RWPE2 (cell line): ENCODE results near the gene CXCR5.
A peak's percentile ranks its signal among the peaks of the same experiment; 100 is the strongest.

Source experiments
- ATAC-seq: fragments of 200-7000 bp; cut with Tn5 transposase; 3 replicates; pipeline ENCODE4 v1.9.1; 2021; ENCODE audit warnings: low read depth
- DNase-seq: peaks from one replicate; pipeline ENCODE4 v3.0.0-alpha.2; 2020; ENCODE audit warnings: low spot score
- H3K27ac ChIP-seq: fragments of 450-650 bp; 2 replicates; pipeline ENCODE4 v1.5.1; 2017; ENCODE audit warnings: mild to moderate bottlenecking; ENCODE audit not compliant: poor library complexity, severe bottlenecking
- H3K27me3 ChIP-seq: fragments of 250-450 bp; sonication (Bioruptor Pico); 2 replicates; pipeline ENCODE4 v1.5.1; 2021; ENCODE audit warnings: mild to moderate bottlenecking, moderate library complexity; ENCODE audit not compliant: insufficient read depth, poor library complexity, severe bottlenecking
- H3K36me3 ChIP-seq: fragments of 250-450 bp; sonication (Bioruptor Pico); 2 replicates; pipeline ENCODE4 v1.5.1; 2020; ENCODE audit warnings: low read depth, mild to moderate bottlenecking, moderate library complexity
- H3K4me1 ChIP-seq: fragments of 250-450 bp; sonication (Bioruptor Pico); 2 replicates; pipeline ENCODE4 v1.5.1; 2021; ENCODE audit warnings: mild to moderate bottlenecking, moderate library complexity; ENCODE audit not compliant: insufficient read depth, poor library complexity, severe bottlenecking
- H3K4me3 ChIP-seq: fragments of 250-450 bp; sonication (Bioruptor Pico); 2 replicates; pipeline ENCODE4 v1.5.1; 2021; ENCODE audit warnings: mild to moderate bottlenecking, moderate library complexity; ENCODE audit not compliant: severe bottlenecking
- H3K9me3 ChIP-seq: fragments of 250-450 bp; sonication (Bioruptor Pico); 2 replicates; pipeline ENCODE4 v1.5.1; 2021; ENCODE audit warnings: mild to moderate bottlenecking, moderate library complexity; ENCODE audit not compliant: severe bottlenecking
- CTCF ChIP-seq: fragments of 450-650 bp; IDR thresholded peaks from one replicate; pipeline ENCODE4 v1.5.1; 2017; ENCODE audit warnings: mild to moderate bottlenecking, moderate library complexity; ENCODE audit not compliant: poor library complexity, severe bottlenecking

CXCR5 gene

GRCh38 chr11:118915396-118915795 is 31.7 kb downstream of the CXCR5 start:
- H3K27ac ChIP-seq, result peak overlapping the region; percentile 100
- TF ChIP-seq CTCF, result no peak
- no peak overlapping the region for H3K4me3 ChIP-seq
- H3K9me3 ChIP-seq, result no peaks in the 10 kb centered on the region
- H3K4me1 ChIP-seq, result peaks cover 82% of the 10 kb centered on the region
- DNase-seq (no peak), ATAC-seq (no peak)
- H3K27me3 ChIP-seq, result no peaks in the 10 kb centered on the region
- peaks cover 22% of the 10 kb centered on the region for H3K36me3 ChIP-seq

- Histone ChIP-seq H3K36me3 (peaks cover 25% of the 10 kb centered on the region), H3K27ac (peak overlapping the region; percentile 100), H3K27me3 (no peaks in the 10 kb centered on the region), H3K4me1 (peaks cover 84% of the 10 kb centered on the region), H3K4me3 (no peak overlapping the region), H3K9me3 (no peaks in the 10 kb centered on the region)
- ATAC-seq (no peak), DNase-seq (no peak)
- TF ChIP-seq CTCF, result no peak
These were observed 32.5 kb downstream of the CXCR5 start for GRCh38 chr11:118915941-118916841.

- ATAC-seq, result no peak
- Histone ChIP-seq H3K27me3 (no peaks in the 10 kb centered on the region), H3K4me1 (peaks cover 81% of the 10 kb centered on the region), H3K27ac (peak overlapping the region; percentile 100), H3K36me3 (peaks cover 25% of the 10 kb centered on the region), H3K4me3 (no peak overlapping the region), H3K9me3 (no peaks in the 10 kb centered on the region)
- DNase-seq, result peak; percentile 64
- TF ChIP-seq CTCF, result no peak
These were observed 33.2 kb downstream of the CXCR5 start for GRCh38 chr11:118916842-118917388.

GRCh38 chr11:118917481-118918127 is 33.9 kb downstream of the CXCR5 start:
- Histone ChIP-seq H3K4me1 (peaks cover 77% of the 10 kb centered on the region), H3K9me3 (no peaks in the 10 kb centered on the region), H3K4me3 (peak overlapping the region; percentile 2), H3K27ac (peak overlapping the region; percentile 100), H3K27me3 (no peaks in the 10 kb centered on the region), H3K36me3 (peaks cover 30% of the 10 kb centered on the region)
- ATAC-seq (peak; percentile 15), DNase-seq (peak; percentile 84)
- TF ChIP-seq CTCF, result no peak
